KOPT-K1 (cell line): ENCODE data around the gene PLA2G4A.

Source experiments
- H3K27ac ChIP-seq: fragments of 200-600 bp; sonication (generic); 2 replicates; pipeline ENCODE4 v1.5.1; 2016; ENCODE audit warnings: antibody characterized with exemption, mild to moderate bottlenecking, low read depth, low read length; ENCODE audit not compliant: poor library complexity, severe bottlenecking
- H3K36me3 ChIP-seq: fragments of 200-600 bp; sonication (generic); 2 replicates; pipeline ENCODE4 v1.5.1; 2017; ENCODE audit warnings: antibody characterized with exemption, mild to moderate bottlenecking, low read length, moderate library complexity; ENCODE audit not compliant: insufficient read depth
- H3K9me3 ChIP-seq: fragments of 200-600 bp; sonication (generic); 2 replicates; pipeline ENCODE4 v1.5.1; 2017; ENCODE audit warnings: antibody characterized with exemption, low read length, mild to moderate bottlenecking; ENCODE audit not compliant: insufficient read depth, poor library complexity, severe bottlenecking

PLA2G4A gene

GRCh38 chr1:186875896-186876835, 47.4 kb downstream of the PLA2G4A start:
- H3K27ac ChIP-seq = no peak overlapping the region
- no peaks in the 10 kb centered on the region for H3K36me3 ChIP-seq
- no peaks in the 10 kb centered on the region for H3K9me3 ChIP-seq

GRCh38 chr1:186878356-186878755, 49.6 kb downstream of the PLA2G4A start:
- H3K36me3 ChIP-seq = no peaks in the 10 kb centered on the region
- H3K27ac ChIP-seq = no peak overlapping the region
- no peaks in the 10 kb centered on the region for H3K9me3 ChIP-seq

- Histone ChIP-seq H3K36me3 (no peaks in the 10 kb centered on the region), H3K9me3 (no peaks in the 10 kb centered on the region), H3K27ac (no peak overlapping the region)
Measured at GRCh38 chr1:186880982-186881381, 52.2 kb downstream of the PLA2G4A start.

GRCh38 chr1:186882372-186883134, 53.8 kb downstream of the PLA2G4A start:
- no peaks in the 10 kb centered on the region for H3K36me3 ChIP-seq
- H3K27ac ChIP-seq = no peak overlapping the region
- H3K9me3 ChIP-seq = no peaks in the 10 kb centered on the region

GRCh38 chr1:186884251-186884650, 55.5 kb downstream of the PLA2G4A start:
- Histone ChIP-seq H3K27ac (no peak overlapping the region), H3K36me3 (no peaks in the 10 kb centered on the region), H3K9me3 (no peaks in the 10 kb centered on the region)

- H3K27ac ChIP-seq = no peak overlapping the region
Measured at GRCh38 chr1:186887203-186887602, 58.5 kb downstream of the PLA2G4A start.

GRCh38 chr1:186888367-186888766, 59.6 kb downstream of the PLA2G4A start:
- Histone ChIP-seq H3K36me3 (no peaks in the 10 kb centered on the region), H3K9me3 (no peaks in the 10 kb centered on the region), H3K27ac (no peak overlapping the region)

More at GRCh38 chr1:186887203-186887602, 58.5 kb downstream of the PLA2G4A start:
- Histone ChIP-seq H3K9me3 (no peaks in the 10 kb centered on the region), H3K36me3 (no peaks in the 10 kb centered on the region)

GRCh38 chr1:186892936-186893335, 64.2 kb downstream of the PLA2G4A start:
- Histone ChIP-seq H3K36me3 (no peaks in the 10 kb centered on the region), H3K27ac (no peak overlapping the region), H3K9me3 (no peaks in the 10 kb centered on the region)

GRCh38 chr1:186894415-186894814, 65.7 kb downstream of the PLA2G4A start:
- Histone ChIP-seq H3K27ac (no peak overlapping the region), H3K9me3 (no peaks in the 10 kb centered on the region)

GRCh38 chr1:186896211-186896610, 67.5 kb downstream of the PLA2G4A start:
- H3K9me3 ChIP-seq = no peaks in the 10 kb centered on the region
- H3K27ac ChIP-seq = no peak overlapping the region
- H3K36me3 ChIP-seq = no peaks in the 10 kb centered on the region

More at GRCh38 chr1:186894415-186894814, 65.7 kb downstream of the PLA2G4A start:
- H3K36me3 ChIP-seq = no peaks in the 10 kb centered on the region

- H3K36me3 ChIP-seq = no peaks in the 10 kb centered on the region
- no peaks in the 10 kb centered on the region for H3K9me3 ChIP-seq
- H3K27ac ChIP-seq = no peak overlapping the region
Measured at GRCh38 chr1:186897008-186897407, 68.3 kb downstream of the PLA2G4A start.

- Histone ChIP-seq H3K9me3 (no peaks in the 10 kb centered on the region), H3K27ac (no peak overlapping the region), H3K36me3 (no peaks in the 10 kb centered on the region)
Measured at GRCh38 chr1:186899577-186899976, 70.8 kb downstream of the PLA2G4A start.

- no peak overlapping the region for H3K27ac ChIP-seq
- H3K36me3 ChIP-seq = no peaks in the 10 kb centered on the region
- H3K9me3 ChIP-seq = no peaks in the 10 kb centered on the region
Measured at GRCh38 chr1:186899977-186900376, 71.2 kb downstream of the PLA2G4A start.

GRCh38 chr1:186900539-186901237, 71.9 kb downstream of the PLA2G4A start:
- H3K36me3 ChIP-seq = no peaks in the 10 kb centered on the region
- no peaks in the 10 kb centered on the region for H3K9me3 ChIP-seq
- no peak overlapping the region for H3K27ac ChIP-seq

- Histone ChIP-seq H3K36me3 (no peaks in the 10 kb centered on the region), H3K27ac (no peak overlapping the region), H3K9me3 (no peaks in the 10 kb centered on the region)
Measured at GRCh38 chr1:186901631-186902030, 72.9 kb downstream of the PLA2G4A start.
